RWPE2 (cell line): ENCODE results near the gene SLC9B1.

Source experiments
- ATAC-seq: fragments of 200-7000 bp; cut with Tn5 transposase; 3 replicates; pipeline ENCODE4 v1.9.1; 2021; ENCODE audit warnings: low read depth
- DNase-seq: peaks from one replicate; pipeline ENCODE4 v3.0.0-alpha.2; 2020; ENCODE audit warnings: low spot score
- H3K27ac ChIP-seq: fragments of 450-650 bp; 2 replicates; pipeline ENCODE4 v1.5.1; 2017; ENCODE audit warnings: mild to moderate bottlenecking; ENCODE audit not compliant: poor library complexity, severe bottlenecking
- H3K27me3 ChIP-seq: fragments of 250-450 bp; sonication (Bioruptor Pico); 2 replicates; pipeline ENCODE4 v1.5.1; 2021; ENCODE audit warnings: mild to moderate bottlenecking, moderate library complexity; ENCODE audit not compliant: insufficient read depth, poor library complexity, severe bottlenecking
- H3K36me3 ChIP-seq: fragments of 250-450 bp; sonication (Bioruptor Pico); 2 replicates; pipeline ENCODE4 v1.5.1; 2020; ENCODE audit warnings: low read depth, mild to moderate bottlenecking, moderate library complexity
- H3K4me1 ChIP-seq: fragments of 250-450 bp; sonication (Bioruptor Pico); 2 replicates; pipeline ENCODE4 v1.5.1; 2021; ENCODE audit warnings: mild to moderate bottlenecking, moderate library complexity; ENCODE audit not compliant: insufficient read depth, poor library complexity, severe bottlenecking
- H3K4me3 ChIP-seq: fragments of 250-450 bp; sonication (Bioruptor Pico); 2 replicates; pipeline ENCODE4 v1.5.1; 2021; ENCODE audit warnings: mild to moderate bottlenecking, moderate library complexity; ENCODE audit not compliant: severe bottlenecking
- H3K9me3 ChIP-seq: fragments of 250-450 bp; sonication (Bioruptor Pico); 2 replicates; pipeline ENCODE4 v1.5.1; 2021; ENCODE audit warnings: mild to moderate bottlenecking, moderate library complexity; ENCODE audit not compliant: severe bottlenecking
- CTCF ChIP-seq: fragments of 450-650 bp; IDR thresholded peaks from one replicate; pipeline ENCODE4 v1.5.1; 2017; ENCODE audit warnings: mild to moderate bottlenecking, moderate library complexity; ENCODE audit not compliant: poor library complexity, severe bottlenecking

Gene SLC9B1

GRCh38 chr4:103044183-103044582 lies 24.7 kb upstream of the SLC9B1 start:
- Histone ChIP-seq H3K27me3 (no peaks in the 10 kb centered on the region), H3K4me3 (no peak overlapping the region), H3K4me1 (no peaks in the 10 kb centered on the region), H3K9me3 (no peaks in the 10 kb centered on the region), H3K27ac (no peak overlapping the region), H3K36me3 (peaks cover 31% of the 10 kb centered on the region)
- TF ChIP-seq CTCF: no peak
- DNase-seq (no peak), ATAC-seq (no peak)

GRCh38 chr4:103036169-103036568 lies 16.7 kb upstream of the SLC9B1 start:
- no peak overlapping the region for H3K4me3 ChIP-seq
- ATAC-seq (no peak), DNase-seq (no peak)
- no peaks in the 10 kb centered on the region for H3K27me3 ChIP-seq
- no peaks in the 10 kb centered on the region for H3K4me1 ChIP-seq
- no peak for TF ChIP-seq CTCF
- no peaks in the 10 kb centered on the region for H3K9me3 ChIP-seq
- H3K27ac ChIP-seq: no peak overlapping the region
- H3K36me3 ChIP-seq: no peaks in the 10 kb centered on the region

GRCh38 chr4:103032574-103032973 lies 13.1 kb upstream of the SLC9B1 start:
- ATAC-seq (peak; percentile 72), DNase-seq (no peak)
- Histone ChIP-seq H3K4me1 (no peaks in the 10 kb centered on the region), H3K27ac (no peak overlapping the region), H3K27me3 (no peaks in the 10 kb centered on the region), H3K4me3 (no peak overlapping the region), H3K36me3 (no peaks in the 10 kb centered on the region), H3K9me3 (no peaks in the 10 kb centered on the region)
- TF ChIP-seq CTCF: peak; percentile 68

GRCh38 chr4:103030791-103031190 lies 11.3 kb upstream of the SLC9B1 start:
- TF ChIP-seq CTCF: no peak
- no peak for ATAC-seq
- no peaks in the 10 kb centered on the region for H3K4me1 ChIP-seq

GRCh38 chr4:103029300-103029699 lies 9.8 kb upstream of the SLC9B1 start:
- no peak for ATAC-seq
- no peak for DNase-seq
- Histone ChIP-seq H3K4me3 (no peak overlapping the region), H3K9me3 (no peaks in the 10 kb centered on the region), H3K36me3 (no peaks in the 10 kb centered on the region), H3K27me3 (no peaks in the 10 kb centered on the region), H3K4me1 (no peaks in the 10 kb centered on the region), H3K27ac (no peak overlapping the region)
- no peak for TF ChIP-seq CTCF

More at GRCh38 chr4:103030791-103031190, 11.3 kb upstream of the SLC9B1 start:
- no peak overlapping the region for H3K4me3 ChIP-seq
- H3K27ac ChIP-seq: no peak overlapping the region
- no peaks in the 10 kb centered on the region for H3K27me3 ChIP-seq
- no peaks in the 10 kb centered on the region for H3K9me3 ChIP-seq
- DNase-seq: no peak
- no peaks in the 10 kb centered on the region for H3K36me3 ChIP-seq
